Hepatocyte (in vitro differentiated cells): ENCODE measurements around the gene IL16. TPM values are rescaled to one million over a fixed set of nuclear protein-coding genes. Genes with fewer than 3 reads are reported as not detected.

Experiments used
- DNase-seq: peaks from one replicate; pipeline ENCODE4 v3.0.0-alpha.2; 2016; ENCODE audit warnings: low spot score
- H2AFZ ChIP-seq: fragments of 200-600 bp; sonication (generic); 2 replicates; pipeline ENCODE4 v1.6.0; 2016; ENCODE audit warnings: antibody characterized with exemption, mild to moderate bottlenecking
- H3K27ac ChIP-seq: fragments of 200-600 bp; sonication (generic); 2 replicates; pipeline ENCODE4 v1.5.1; 2016; ENCODE audit warnings: mild to moderate bottlenecking
- H3K27me3 ChIP-seq: fragments of 200-600 bp; sonication (generic); 2 replicates; pipeline ENCODE4 v1.6.1; 2016
- H3K36me3 ChIP-seq: fragments of 200-600 bp; sonication (generic); replicated peaks from 2 replicates; pipeline ENCODE4 v1.5.1; 2016; ENCODE audit warnings: low read depth; ENCODE audit not compliant: insufficient read depth
- H3K4me1 ChIP-seq: fragments of 200-600 bp; sonication (generic); 2 replicates; pipeline ENCODE4 v1.5.1; 2016; ENCODE audit warnings: mild to moderate bottlenecking, moderate library complexity; ENCODE audit not compliant: insufficient read depth
- H3K4me2 ChIP-seq: fragments of 200-600 bp; sonication (generic); 2 replicates; pipeline ENCODE4 v1.6.0; 2016
- H3K4me3 ChIP-seq: fragments of 200-600 bp; sonication (generic); 2 replicates; pipeline ENCODE4 v1.5.1; 2016; ENCODE audit warnings: mild to moderate bottlenecking
- H3K79me2 ChIP-seq: fragments of 200-600 bp; sonication (generic); 2 replicates; pipeline ENCODE4 v1.6.0; 2017; ENCODE audit warnings: mild to moderate bottlenecking
- H3K9me2 ChIP-seq: fragments of 200-600 bp; sonication (generic); replicated peaks from 2 replicates; pipeline ENCODE4 v1.6.0; 2017; ENCODE audit warnings: mild to moderate bottlenecking; ENCODE audit not compliant: insufficient read depth
- H3K9me3 ChIP-seq: fragments of 200-600 bp; sonication (generic); 2 replicates; pipeline ENCODE4 v1.5.1; 2016; ENCODE audit warnings: low read depth, mild to moderate bottlenecking
- H4K20me1 ChIP-seq: fragments of 200-600 bp; sonication (generic); 2 replicates; pipeline ENCODE4 v1.6.0; 2016; ENCODE audit warnings: mild to moderate bottlenecking; ENCODE audit not compliant: insufficient read depth, poor library complexity, severe bottlenecking
- CTCF ChIP-seq: fragments of 200-600 bp; sonication (generic); IDR thresholded peaks from 2 replicates; pipeline ENCODE4 v1.5.1; 2016; ENCODE audit warnings: antibody characterized with exemption, mild to moderate bottlenecking; ENCODE audit not compliant: poor library complexity
- EZH2 ChIP-seq: fragments of 200-600 bp; sonication (generic); IDR thresholded peaks from 2 replicates; pipeline ENCODE4 v1.6.1; 2016; ENCODE audit warnings: antibody characterized with exemption, mild to moderate bottlenecking, borderline replicate concordance
- EZH2phosphoT487 ChIP-seq: fragments of 200-600 bp; sonication (generic); IDR thresholded peaks from one replicate; pipeline ENCODE4 v1.6.1; 2018; ENCODE audit warnings: antibody characterized with exemption, mild to moderate bottlenecking, low read depth, moderate library complexity; ENCODE audit not compliant: unreplicated experiment, severe bottlenecking
- WGBS: methylation state at CpG from one replicate; pipeline ENCODE4 v1.1.6; 2016; ENCODE audit warnings: low lambda C conversion rate; ENCODE audit errors: missing lambda C conversion rate; 5-methylcytosine and 5-hydroxymethylcytosine counted together
- polyA plus RNA-seq: library from polyadenylated mRNA; unstranded; fragments of >200 nt; fragmentation: Nextera tagmentation; extraction: Ambion mirVana; gene quantifications from 2 replicates; pipeline ENCODE4 v1.2.1, GENCODE V29; 2016
- total RNA-seq: library from RNA; depleted of rRNA; stranded (reverse); fragments of >200 nt; gene quantifications from 2 replicates; pipeline ENCODE4 v1.2.3, GENCODE V29; 2014

IL16 gene
- total and polyA plus RNA-seq, 2 experiments from 2014 or later: 1.1 to 2.4 TPM

GRCh38 chr15:81256916-81257315 lies 60.2 kb downstream of the IL16 start:
- peak; percentile 41 for DNase-seq
- no peak overlapping the region for H2AFZ ChIP-seq
- H3K9me3 ChIP-seq: no peaks in the 10 kb centered on the region
- H3K4me3 ChIP-seq: no peak overlapping the region
- H3K9me2 ChIP-seq: no peaks in the 10 kb centered on the region
- no peak overlapping the region for H3K4me2 ChIP-seq
- no peaks in the 10 kb centered on the region for H4K20me1 ChIP-seq
- WGBS: 50% methylated on average over 1 of the region's 1 CpG
- H3K27ac ChIP-seq: no peak overlapping the region
- H3K27me3 ChIP-seq: no peaks in the 10 kb centered on the region
- H3K4me1 ChIP-seq: no peaks in the 10 kb centered on the region
- no peaks in the 10 kb centered on the region for H3K36me3 ChIP-seq
- no peak for TF ChIP-seq EZH2
- peak; percentile 72 for TF ChIP-seq CTCF
- H3K79me2 ChIP-seq: no peaks in the 10 kb centered on the region

GRCh38 chr15:81257435-81257834 lies 60.8 kb downstream of the IL16 start:
- 45% methylated on average over 2 of the region's 2 CpGs for WGBS
- Histone ChIP-seq H3K9me2 (no peaks in the 10 kb centered on the region), H3K27me3 (no peaks in the 10 kb centered on the region), H3K4me1 (no peaks in the 10 kb centered on the region), H3K9me3 (no peaks in the 10 kb centered on the region), H3K4me2 (no peak overlapping the region), H2AFZ (no peak overlapping the region), H3K36me3 (no peaks in the 10 kb centered on the region), H3K79me2 (no peaks in the 10 kb centered on the region), H3K4me3 (no peak overlapping the region), H4K20me1 (no peaks in the 10 kb centered on the region), H3K27ac (no peak overlapping the region)
- no peak for DNase-seq
- TF ChIP-seq EZH2phosphoT487 (no peak), CTCF (no peak), EZH2 (no peak)

- no peaks in the 10 kb centered on the region for H4K20me1 ChIP-seq
Observed at GRCh38 chr15:81258455-81258854, 61.8 kb downstream of the IL16 start.

More at GRCh38 chr15:81258455-81258854, 61.8 kb downstream of the IL16 start:
- Histone ChIP-seq H3K4me2 (no peak overlapping the region), H2AFZ (no peak overlapping the region), H3K27me3 (no peaks in the 10 kb centered on the region), H3K27ac (no peak overlapping the region), H3K9me2 (no peaks in the 10 kb centered on the region), H3K36me3 (no peaks in the 10 kb centered on the region), H3K4me1 (no peaks in the 10 kb centered on the region), H3K4me3 (no peak overlapping the region), H3K9me3 (no peaks in the 10 kb centered on the region), H3K79me2 (no peaks in the 10 kb centered on the region)
- no peak for TF ChIP-seq EZH2
- no peak for TF ChIP-seq CTCF
- TF ChIP-seq EZH2phosphoT487: no peak
- DNase-seq: no peak
- 96% methylated on average over 8 of the region's 8 CpGs for WGBS
